GM12878 (cell line): ENCODE data around the gene RAMACL. TPM values are rescaled to one million over a fixed set of nuclear protein-coding genes. Genes with fewer than 3 reads are reported as not detected.

Source experiments
- ATAC-seq: fragments of 200-7000 bp; cut with Tn5 transposase; 3 replicates; pipeline ENCODE4 v1.9.1; 2020; ENCODE audit warnings: mild to moderate bottlenecking, moderate library complexity
- BruUV-seq: library from RNA; stranded (reverse); fragments of 400-500 nt; replicated peaks from 2 replicates; lab custom pipeline; 2021; lab: Mats Ljungman, UMichigan
- CTCF ChIA-PET: fragments of 300-600 bp; sonication (Branson Sonifier 250); formaldehyde crosslinking; extraction: SDS; loops from one replicate; lab custom pipeline; 2021; ENCODE audit warnings: inconsistent platforms; lab: Yijun Ruan, JAX
- POLR2A ChIA-PET: fragments of 350-600 bp; formaldehyde crosslinking; extraction: SDS; loops from one replicate; lab custom pipeline; 2021; ENCODE audit warnings: inconsistent platforms; lab: Charles Lee
- RAD21 ChIA-PET: fragments of 300-600 bp; sonication (Branson Sonifier 250); formaldehyde crosslinking; loops from one replicate; lab custom pipeline; 2023; ENCODE audit warnings: antibody characterized with exemption; ENCODE audit not compliant: unreplicated experiment; lab: Charles Lee
- SMC1A ChIA-PET: fragments of 300-600 bp; sonication (Branson Sonifier 250); formaldehyde crosslinking; loops from one replicate; lab custom pipeline; 2023; ENCODE audit not compliant: unreplicated experiment, uncharacterized antibody; lab: Charles Lee
- DNase-seq: peaks from one replicate; pipeline ENCODE4 v3.0.0-alpha.2; 2011; ENCODE audit warnings: low read depth, low spot score
- FAIRE-seq: peaks from 3 replicates; lab custom pipeline; 2011; peaks lifted over from hg19 to GRCh38; lab: Jason Lieb, UNC
- H2AFZ ChIP-seq: 2 replicates; pipeline ENCODE4 v1.6.0; 2011; ENCODE audit warnings: low read depth, low read length, control low read depth; ENCODE audit not compliant: control insufficient read depth
- H3K27ac ChIP-seq: 2 replicates; pipeline ENCODE4 v1.5.1; 2011; ENCODE audit warnings: control low read depth; ENCODE audit not compliant: control insufficient read depth, insufficient read depth
- H3K27me3 ChIP-seq, 2 experiments: replicated peaks in 1 of 2; 2 replicates each; pipeline versions ENCODE4 v1.6.0 to v1.6.1; 2011; ENCODE audit warnings: low read length in 1 of 2; ENCODE audit not compliant: control insufficient read depth in 2 of 2, insufficient read depth in 2 of 2
- H3K36me3 ChIP-seq, 2 experiments: 2 replicates each; pipeline ENCODE4 v1.5.1; 2011; ENCODE audit warnings: low read length in 1 of 2; ENCODE audit not compliant: control insufficient read depth in 2 of 2, insufficient read depth in 2 of 2
- H3K4me1 ChIP-seq: 2 replicates; pipeline ENCODE4 v1.6.1; 2011; ENCODE audit warnings: mild to moderate bottlenecking, low read length, moderate library complexity, mixed read lengths; ENCODE audit not compliant: control insufficient read depth, insufficient read depth
- H3K4me2 ChIP-seq: 2 replicates; pipeline ENCODE4 v1.6.0; 2011; ENCODE audit warnings: control low read depth; ENCODE audit not compliant: control insufficient read depth, insufficient read depth
- H3K4me3 ChIP-seq: fragments of 200-600 bp; sonication (generic); 2 replicates; pipeline ENCODE4 v1.5.1; 2016
- H3K79me2 ChIP-seq: 2 replicates; pipeline ENCODE4 v1.6.0; 2011; ENCODE audit warnings: low read length; ENCODE audit not compliant: control insufficient read depth, insufficient read depth
- H3K9ac ChIP-seq: 2 replicates; pipeline ENCODE4 v1.8.0; 2011; ENCODE audit warnings: low read length, control low read depth, mixed read lengths; ENCODE audit not compliant: control insufficient read depth, insufficient read depth
- H3K9me3 ChIP-seq: replicated peaks from 3 replicates; pipeline ENCODE4 v1.5.1; 2011; ENCODE audit warnings: mild to moderate bottlenecking, low read length; ENCODE audit not compliant: control insufficient read depth, insufficient read depth
- H4K20me1 ChIP-seq: 2 replicates; pipeline ENCODE4 v1.6.0; 2011; ENCODE audit not compliant: control insufficient read depth, insufficient read depth
- FOS ChIP-seq: IDR thresholded peaks from 3 replicates; pipeline ENCODE4 v1.6.1; 2011; ENCODE audit warnings: borderline replicate concordance; ENCODE audit not compliant: insufficient read length; ENCODE audit errors: extremely low read depth
- GATAD2B ChIP-seq: fragments of 450-650 bp; conservative IDR thresholded peaks from 2 replicates; pipeline ENCODE4 v1.6.1; 2017; ENCODE audit warnings: low read depth, mild to moderate bottlenecking, moderate library complexity
- IKZF1 ChIP-seq: fragments of 450-650 bp; conservative IDR thresholded peaks from 2 replicates; pipeline ENCODE4 v1.6.1; 2017; ENCODE audit warnings: antibody characterized with exemption, mild to moderate bottlenecking
- MYB ChIP-seq: fragments of 150-350 bp; IDR thresholded peaks from 2 replicates; pipeline ENCODE4 v1.6.1; 2014; ENCODE audit warnings: mild to moderate bottlenecking, low read depth, low read length, borderline replicate concordance
- PML ChIP-seq: IDR thresholded peaks from 2 replicates; pipeline ENCODE4 v1.6.1; 2012; ENCODE audit warnings: low read length, inconsistent platforms
- RUNX3 ChIP-seq: IDR thresholded peaks from 2 replicates; pipeline ENCODE4 v1.6.1; 2012; ENCODE audit warnings: low read length, inconsistent platforms
- SIX5 ChIP-seq: IDR thresholded peaks from 2 replicates; pipeline ENCODE4 v1.6.1; 2011; ENCODE audit warnings: mild to moderate bottlenecking, low read depth, low read length, moderate library complexity; ENCODE audit not compliant: severe bottlenecking
- SMAD5 ChIP-seq: IDR thresholded peaks from 2 replicates; pipeline ENCODE4 v1.6.1; 2016; ENCODE audit warnings: antibody characterized with exemption, low read depth
- SMARCA5 ChIP-seq: fragments of 450-650 bp; IDR thresholded peaks from 2 replicates; pipeline ENCODE4 v1.6.1; 2017; ENCODE audit warnings: mild to moderate bottlenecking
- TCF3 ChIP-seq: IDR thresholded peaks from 2 replicates; pipeline ENCODE4 v1.6.1; 2012; ENCODE audit warnings: low read depth, mild to moderate bottlenecking, low read length, borderline replicate concordance; ENCODE audit not compliant: insufficient read depth
- YY1 ChIP-seq: IDR thresholded peaks from 2 replicates; pipeline ENCODE4 v1.6.1; 2011; ENCODE audit warnings: low read depth, mild to moderate bottlenecking, low read length
- WGBS: methylation state at CpG from one replicate; pipeline ENCODE4 v1.1.6; 2016; ENCODE audit warnings: low lambda C conversion rate; ENCODE audit not compliant: insufficient replicate concordance, insufficient coverage; ENCODE audit errors: missing lambda C conversion rate; 5-methylcytosine and 5-hydroxymethylcytosine counted together
- in situ Hi-C: fragments of 300-500 bp; cut with MboI; formaldehyde crosslinking; loops from 9 replicates; pipeline ENCODE4 v1.14.3; 2018; ENCODE audit warnings: mixed read lengths
- intact Hi-C: fragments of 100-400 bp; cut with micrococcal nuclease; formaldehyde crosslinking; loops from one replicate; pipeline ENCODE4 v1.14.2; 2022; ENCODE audit not compliant: unreplicated experiment
- polyA plus RNA-seq, 11 experiments: library from polyadenylated mRNA; depleted of rRNA in 4 of 11; unstranded in 6 of 11; stranded (reverse) in 5 of 11; fragments of >200 nt; fragmentation: Nextera tagmentation in 4 of 11; fragmentation: Illumina TruSeq in 1 of 11; extraction: Ambion mirVana in 4 of 11; extraction: Trizol in 1 of 11; gene quantifications; 1 replicate in 1 of 11; 2 replicates in 10 of 11; pipeline versions ENCODE4 v1.2.1 to v1.2.3, GENCODE V29; 2011 to 2016; ENCODE audit warnings: inconsistent platforms in 2 of 11, missing spikeins in 2 of 11, low read depth in 1 of 11
- total RNA-seq, 4 experiments: library from RNA; depleted of rRNA in 3 of 4; stranded (reverse); fragments of >200 nt in 3 of 4; fragmentation: Illumina TruSeq in 1 of 4; extraction: Trizol in 1 of 4; gene quantifications; 2 replicates each; pipeline versions ENCODE4 v1.2.1 to v1.2.3, GENCODE V29; 2013 to 2021
- TF ChIP-seq, protein P1 (sequence below): fragments of 450-650 bp; IDR thresholded peaks from 2 replicates; pipeline ENCODE4 v1.6.1; 2017; ENCODE audit warnings: mild to moderate bottlenecking, moderate library complexity
- TF ChIP-seq, protein P2 (sequence below): IDR thresholded peaks from 2 replicates; pipeline ENCODE4 v1.6.1; 2012; ENCODE audit warnings: low read depth, low read length, improper control_type of control experiment
- TF ChIP-seq, protein P3 (sequence below): fragments of 450-650 bp; formaldehyde crosslinking; IDR thresholded peaks from 2 replicates; pipeline ENCODE4 v1.4.0; 2022; ENCODE audit warnings: mild to moderate bottlenecking, moderate library complexity

RAMACL gene
- total and polyA plus RNA-seq, 10 of the 15 experiments (the other 5 are each of a cell fraction or from before 2014, with no cell fraction given), result 0.09 to 1.3 (median 0.31) TPM; not detected in 1

DNA sequence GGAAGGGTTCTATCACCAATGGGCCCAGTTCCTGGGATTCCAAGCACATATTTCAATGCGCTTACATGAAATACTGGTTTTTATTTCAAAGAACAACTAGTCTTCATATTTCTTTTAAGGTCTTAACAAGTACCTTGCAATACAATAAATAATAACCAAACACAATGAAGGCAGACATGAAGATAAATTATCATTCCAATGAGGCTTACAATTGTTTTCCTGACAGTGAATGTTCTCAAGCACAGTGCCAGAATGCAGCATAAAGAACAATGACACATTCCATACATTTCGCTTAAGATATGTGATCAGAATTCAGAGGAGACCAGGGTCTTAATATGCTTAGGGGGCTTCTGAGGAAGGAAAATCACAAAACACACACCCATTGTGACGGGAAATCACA, 26.3 kb downstream of the RAMACL start:
- BruUV-seq, result no TSS peak
- WGBS, result 64% methylated on average over 3 of the region's 3 CpGs
- Histone ChIP-seq H3K27ac (no peak overlapping the region), H3K79me2 (no peaks in the 10 kb centered on the region), H3K4me3 (no peak overlapping the region), H3K36me3 (no peaks in the 10 kb centered on the region), H3K4me1 (no peaks in the 10 kb centered on the region), H3K4me2 (no peak overlapping the region), H3K27me3 (no peaks in the 10 kb centered on the region), H3K9ac (no peak overlapping the region), H2AFZ (no peak overlapping the region), H3K9me3 (no peaks in the 10 kb centered on the region; the same call in 2 of the 3 replicates), H4K20me1 (no peaks in the 10 kb centered on the region)
- TF ChIP-seq SMAD5 (no peak), TCF3 (no peak), FOS (no peak), SMARCA5 (no peak), SIX5 (no peak), GATAD2B (no peak), IKZF1 (no peak), PML (no peak), RUNX3 (no peak), MYB (no peak), YY1 (no peak)
- TF ChIP-seq, protein P1, sequence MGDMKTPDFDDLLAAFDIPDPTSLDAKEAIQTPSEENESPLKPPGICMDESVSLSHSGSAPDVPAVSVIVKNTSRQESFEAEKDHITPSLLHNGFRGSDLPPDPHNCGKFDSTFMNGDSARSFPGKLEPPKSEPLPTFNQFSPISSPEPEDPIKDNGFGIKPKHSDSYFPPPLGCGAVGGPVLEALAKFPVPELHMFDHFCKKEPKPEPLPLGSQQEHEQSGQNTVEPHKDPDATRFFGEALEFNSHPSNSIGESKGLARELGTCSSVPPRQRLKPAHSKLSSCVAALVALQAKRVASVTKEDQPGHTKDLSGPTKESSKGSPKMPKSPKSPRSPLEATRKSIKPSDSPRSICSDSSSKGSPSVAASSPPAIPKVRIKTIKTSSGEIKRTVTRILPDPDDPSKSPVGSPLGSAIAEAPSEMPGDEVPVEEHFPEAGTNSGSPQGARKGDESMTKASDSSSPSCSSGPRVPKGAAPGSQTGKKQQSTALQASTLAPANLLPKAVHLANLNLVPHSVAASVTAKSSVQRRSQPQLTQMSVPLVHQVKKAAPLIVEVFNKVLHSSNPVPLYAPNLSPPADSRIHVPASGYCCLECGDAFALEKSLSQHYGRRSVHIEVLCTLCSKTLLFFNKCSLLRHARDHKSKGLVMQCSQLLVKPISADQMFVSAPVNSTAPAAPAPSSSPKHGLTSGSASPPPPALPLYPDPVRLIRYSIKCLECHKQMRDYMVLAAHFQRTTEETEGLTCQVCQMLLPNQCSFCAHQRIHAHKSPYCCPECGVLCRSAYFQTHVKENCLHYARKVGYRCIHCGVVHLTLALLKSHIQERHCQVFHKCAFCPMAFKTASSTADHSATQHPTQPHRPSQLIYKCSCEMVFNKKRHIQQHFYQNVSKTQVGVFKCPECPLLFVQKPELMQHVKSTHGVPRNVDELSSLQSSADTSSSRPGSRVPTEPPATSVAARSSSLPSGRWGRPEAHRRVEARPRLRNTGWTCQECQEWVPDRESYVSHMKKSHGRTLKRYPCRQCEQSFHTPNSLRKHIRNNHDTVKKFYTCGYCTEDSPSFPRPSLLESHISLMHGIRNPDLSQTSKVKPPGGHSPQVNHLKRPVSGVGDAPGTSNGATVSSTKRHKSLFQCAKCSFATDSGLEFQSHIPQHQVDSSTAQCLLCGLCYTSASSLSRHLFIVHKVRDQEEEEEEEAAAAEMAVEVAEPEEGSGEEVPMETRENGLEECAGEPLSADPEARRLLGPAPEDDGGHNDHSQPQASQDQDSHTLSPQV, result no peak
- TF ChIP-seq, protein P2, sequence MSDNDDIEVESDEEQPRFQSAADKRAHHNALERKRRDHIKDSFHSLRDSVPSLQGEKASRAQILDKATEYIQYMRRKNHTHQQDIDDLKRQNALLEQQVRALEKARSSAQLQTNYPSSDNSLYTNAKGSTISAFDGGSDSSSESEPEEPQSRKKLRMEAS, result no peak
- TF ChIP-seq, protein P3, sequence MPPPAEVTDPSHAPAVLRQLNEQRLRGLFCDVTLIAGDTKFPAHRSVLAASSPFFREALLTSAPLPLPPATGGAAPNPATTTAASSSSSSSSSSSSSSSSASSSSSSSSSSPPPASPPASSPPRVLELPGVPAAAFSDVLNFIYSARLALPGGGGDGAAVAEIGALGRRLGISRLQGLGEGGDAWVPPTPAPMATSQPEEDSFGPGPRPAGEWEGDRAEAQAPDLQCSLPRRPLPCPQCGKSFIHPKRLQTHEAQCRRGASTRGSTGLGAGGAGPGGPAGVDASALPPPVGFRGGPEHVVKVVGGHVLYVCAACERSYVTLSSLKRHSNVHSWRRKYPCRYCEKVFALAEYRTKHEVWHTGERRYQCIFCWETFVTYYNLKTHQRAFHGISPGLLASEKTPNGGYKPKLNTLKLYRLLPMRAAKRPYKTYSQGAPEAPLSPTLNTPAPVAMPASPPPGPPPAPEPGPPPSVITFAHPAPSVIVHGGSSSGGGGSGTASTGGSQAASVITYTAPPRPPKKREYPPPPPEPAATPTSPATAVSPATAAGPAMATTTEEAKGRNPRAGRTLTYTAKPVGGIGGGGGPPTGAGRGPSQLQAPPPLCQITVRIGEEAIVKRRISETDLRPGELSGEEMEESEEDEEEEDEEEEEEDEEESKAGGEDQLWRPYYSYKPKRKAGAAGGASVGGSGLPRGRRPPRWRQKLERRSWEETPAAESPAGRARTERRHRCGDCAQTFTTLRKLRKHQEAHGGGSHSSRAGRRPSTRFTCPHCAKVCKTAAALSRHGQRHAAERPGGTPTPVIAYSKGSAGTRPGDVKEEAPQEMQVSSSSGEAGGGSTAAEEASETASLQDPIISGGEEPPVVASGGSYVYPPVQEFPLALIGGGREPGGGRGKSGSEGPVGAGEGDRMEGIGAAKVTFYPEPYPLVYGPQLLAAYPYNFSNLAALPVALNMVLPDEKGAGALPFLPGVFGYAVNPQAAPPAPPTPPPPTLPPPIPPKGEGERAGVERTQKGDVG (CRISPR knock-in tag), result no peak
- SMC1A ChIA-PET, result no interaction called here
- POLR2A ChIA-PET, result no interaction called here
- in situ Hi-C loops, result no loop called here
- RAD21 ChIA-PET, result no interaction called here
- intact Hi-C loops, result no loop called here
- CTCF ChIA-PET, result no interaction called here
- ATAC-seq (no peak), FAIRE-seq (no peak), DNase-seq (no peak)
